Measurements from ENCODE around the gene AP2A2.

GRCh38 chr11:925158-925495, 543 bp upstream of the AP2A2 start:
- TF ChIP-seq USF1 (CRISPR knock-in tag; IDR thresholded peaks at IDR 0.05) (no peak), CTCF (IDR thresholded peaks at IDR 0.05) (no peak), NFE2L1 (CRISPR knock-in tag; IDR thresholded peaks at IDR 0.05) (no peak), SP1 (CRISPR knock-in tag; conservative IDR thresholded peaks at IDR 0.05) (no peak), STAT6 (CRISPR knock-in tag; conservative IDR thresholded peaks at IDR 0.05; ENCODE audit: low read depth) (no peak)
- TF ChIP-seq, protein P1, sequence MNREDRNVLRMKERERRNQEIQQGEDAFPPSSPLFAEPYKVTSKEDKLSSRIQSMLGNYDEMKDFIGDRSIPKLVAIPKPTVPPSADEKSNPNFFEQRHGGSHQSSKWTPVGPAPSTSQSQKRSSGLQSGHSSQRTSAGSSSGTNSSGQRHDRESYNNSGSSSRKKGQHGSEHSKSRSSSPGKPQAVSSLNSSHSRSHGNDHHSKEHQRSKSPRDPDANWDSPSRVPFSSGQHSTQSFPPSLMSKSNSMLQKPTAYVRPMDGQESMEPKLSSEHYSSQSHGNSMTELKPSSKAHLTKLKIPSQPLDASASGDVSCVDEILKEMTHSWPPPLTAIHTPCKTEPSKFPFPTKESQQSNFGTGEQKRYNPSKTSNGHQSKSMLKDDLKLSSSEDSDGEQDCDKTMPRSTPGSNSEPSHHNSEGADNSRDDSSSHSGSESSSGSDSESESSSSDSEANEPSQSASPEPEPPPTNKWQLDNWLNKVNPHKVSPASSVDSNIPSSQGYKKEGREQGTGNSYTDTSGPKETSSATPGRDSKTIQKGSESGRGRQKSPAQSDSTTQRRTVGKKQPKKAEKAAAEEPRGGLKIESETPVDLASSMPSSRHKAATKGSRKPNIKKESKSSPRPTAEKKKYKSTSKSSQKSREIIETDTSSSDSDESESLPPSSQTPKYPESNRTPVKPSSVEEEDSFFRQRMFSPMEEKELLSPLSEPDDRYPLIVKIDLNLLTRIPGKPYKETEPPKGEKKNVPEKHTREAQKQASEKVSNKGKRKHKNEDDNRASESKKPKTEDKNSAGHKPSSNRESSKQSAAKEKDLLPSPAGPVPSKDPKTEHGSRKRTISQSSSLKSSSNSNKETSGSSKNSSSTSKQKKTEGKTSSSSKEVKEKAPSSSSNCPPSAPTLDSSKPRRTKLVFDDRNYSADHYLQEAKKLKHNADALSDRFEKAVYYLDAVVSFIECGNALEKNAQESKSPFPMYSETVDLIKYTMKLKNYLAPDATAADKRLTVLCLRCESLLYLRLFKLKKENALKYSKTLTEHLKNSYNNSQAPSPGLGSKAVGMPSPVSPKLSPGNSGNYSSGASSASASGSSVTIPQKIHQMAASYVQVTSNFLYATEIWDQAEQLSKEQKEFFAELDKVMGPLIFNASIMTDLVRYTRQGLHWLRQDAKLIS (CRISPR knock-in tag; IDR thresholded peaks at IDR 0.05; ENCODE audit: borderline replicate concordance) = no peak

All from WTC11 (cell line).